GM23338 (cell line): Measurements from ENCODE around the gene SPATA13. TPM values are rescaled to one million over a fixed set of nuclear protein-coding genes. Genes with fewer than 3 reads are reported as not detected.

ENCODE experiments used
- EZH2 ChIP-seq: fragments of 200-600 bp; sonication (generic); IDR thresholded peaks from one replicate; pipeline ENCODE4 v1.8.0; 2017; ENCODE audit warnings: antibody characterized with exemption, mild to moderate bottlenecking, low read depth; ENCODE audit not compliant: unreplicated experiment
- ZNF114 ChIP-seq: fragments of 250-450 bp; sonication (Bioruptor Pico); IDR thresholded peaks from 2 replicates; pipeline ENCODE4 v1.5.0; 2020; ENCODE audit warnings: mild to moderate bottlenecking, moderate library complexity
- ZNF462 ChIP-seq: fragments of 250-450 bp; sonication (Bioruptor Pico); IDR thresholded peaks from 2 replicates; pipeline ENCODE4 v1.5.0; 2020; ENCODE audit warnings: mild to moderate bottlenecking, moderate library complexity
- microRNA counts: library from miRNA; unstranded; fragments of <30 nt; microRNA quantifications from one replicate; lab custom pipeline; 2017
- microRNA-seq: library from miRNA; unstranded; fragments of <30 nt; microRNA quantifications from one replicate; pipeline ENCODE4, GENCODE V29; 2017
- polyA plus RNA-seq: library from polyadenylated mRNA; unstranded; fragments of >200 nt; fragmentation: Nextera tagmentation; extraction: Ambion mirVana; gene quantifications from 2 replicates; pipeline ENCODE4 v1.2.1, GENCODE V29; 2016
- small RNA-seq: library from RNA; depleted of rRNA; stranded (forward); fragments of <200 nt; gene quantifications from one replicate; pipeline ENCODE3, GENCODE V24; 2014; ENCODE audit warnings: low replicate concordance
- total RNA-seq: library from RNA; depleted of rRNA; stranded (reverse); fragments of >200 nt; shearing (Covaris generic); gene quantifications from 2 replicates; pipeline ENCODE4 v1.2.3, GENCODE V29; 2014; rRNA removed

SPATA13 gene
- total and polyA plus RNA-seq, 2 experiments from 2014 or later: 11.9 to 45.7 TPM

GRCh38 chr13:24356270-24356669, 195.8 kb downstream of the SPATA13 start (continued):
- no peak for TF ChIP-seq ZNF462 (CRISPR knock-in tag)
- TF ChIP-seq EZH2: no peak
- no peak for TF ChIP-seq ZNF114

MicroRNAs within 50 kb of the gene (microRNA counts, 767-probe panel; counts per million panel counts)
- not detected for microRNA hsa-miR-2276 (lab: Ali Mortazavi, UCI)

Small RNAs within 50 kb of the gene (microRNA-seq; reads per million reads assigned to microRNA genes)
- gene MIR2276: 1.6 reads per million

Small RNAs within 50 kb of the gene (small RNA-seq; reads per million reads assigned to genes)
- not detected for gene MIR2276

Other genes starting within 250 kb of the SPATA13 start
- not detected in 2 replicates for gene C1QTNF9, start 148.9 kb downstream of the SPATA13 start, total RNA-seq
- gene C1QTNF9, start 148.9 kb downstream of the SPATA13 start, polyA plus RNA-seq: not detected in 2 replicates